ENCODE results near the gene POLG.

POLG gene

GRCh38 chr15:89361451-89362202, 27.0 kb upstream of the POLG start:
- no peaks in the 10 kb centered on the region for H3K9me3 ChIP-seq (ENCODE audit: low read length)
- H3K9ac ChIP-seq (ENCODE audit: low read length), result no peak overlapping the region
- H3K27ac ChIP-seq (ENCODE audit: low read depth, low read length), result no peak overlapping the region
- no peaks in the 10 kb centered on the region for H3K36me3 ChIP-seq (ENCODE audit: insufficient read depth, low read length)
- H3K4me3 ChIP-seq (ENCODE audit: low read depth in 1 of 2, low read length in 2 of 2), result no peak overlapping the region
- H3K27me3 ChIP-seq (ENCODE audit: control insufficient read depth in 1 of 2, insufficient read depth in 2 of 2, low read length in 2 of 2), result peaks cover 76 to 100% of the 10 kb centered on the region in 2 donors
- H3K4me1 ChIP-seq (ENCODE audit: insufficient read depth, low read length), result peaks cover 5% of the 10 kb centered on the region

- no peaks in the 10 kb centered on the region for H3K9me3 ChIP-seq (ENCODE audit: low read length)
- no peak overlapping the region for H3K27ac ChIP-seq (ENCODE audit: low read depth, low read length)
- H3K27me3 ChIP-seq (ENCODE audit: control insufficient read depth in 1 of 2, insufficient read depth in 2 of 2, low read length in 2 of 2), result peaks cover 65 to 100% of the 10 kb centered on the region in 2 donors
- no peak overlapping the region for H3K9ac ChIP-seq (ENCODE audit: low read length)
- H3K4me3 ChIP-seq (ENCODE audit: low read depth in 1 of 2, low read length in 2 of 2), result no peak overlapping the region
- no peaks in the 10 kb centered on the region for H3K36me3 ChIP-seq (ENCODE audit: insufficient read depth, low read length)
- H3K4me1 ChIP-seq (ENCODE audit: insufficient read depth, low read length), result peaks cover 5% of the 10 kb centered on the region
Measured at GRCh38 chr15:89360294-89360971, 25.8 kb upstream of the POLG start.

- Histone ChIP-seq H3K9ac (ENCODE audit: low read length) (no peak overlapping the region), H3K27me3 (ENCODE audit: control insufficient read depth in 1 of 2, insufficient read depth in 2 of 2, low read length in 2 of 2) (peaks cover 58 to 100% of the 10 kb centered on the region in 2 donors), H3K4me3 (ENCODE audit: low read depth in 1 of 2, low read length in 2 of 2) (no peak overlapping the region), H3K4me1 (ENCODE audit: insufficient read depth, low read length) (peaks cover 5% of the 10 kb centered on the region), H3K27ac (ENCODE audit: low read depth, low read length) (no peak overlapping the region), H3K9me3 (ENCODE audit: low read length) (no peaks in the 10 kb centered on the region), H3K36me3 (ENCODE audit: insufficient read depth, low read length) (no peaks in the 10 kb centered on the region)
Measured at GRCh38 chr15:89359471-89360293, 25.1 kb upstream of the POLG start.

- H3K27ac ChIP-seq (ENCODE audit: low read depth, low read length), result no peak overlapping the region
- peaks cover 5% of the 10 kb centered on the region for H3K4me1 ChIP-seq (ENCODE audit: insufficient read depth, low read length)
- H3K9me3 ChIP-seq (ENCODE audit: low read length), result no peaks in the 10 kb centered on the region
- H3K9ac ChIP-seq (ENCODE audit: low read length), result no peak overlapping the region
- peak overlapping the region in 1 of 2 donors; percentile 43 for H3K4me3 ChIP-seq (ENCODE audit: low read depth in 1 of 2, low read length in 2 of 2)
- no peaks in the 10 kb centered on the region for H3K36me3 ChIP-seq (ENCODE audit: insufficient read depth, low read length)
- peaks cover 50 to 100% of the 10 kb centered on the region in 2 donors for H3K27me3 ChIP-seq (ENCODE audit: control insufficient read depth in 1 of 2, insufficient read depth in 2 of 2, low read length in 2 of 2)
Measured at GRCh38 chr15:89358755-89359439, 24.3 kb upstream of the POLG start.

GRCh38 chr15:89358435-89358754, 23.8 kb upstream of the POLG start:
- Histone ChIP-seq H3K9me3 (ENCODE audit: low read length) (no peaks in the 10 kb centered on the region), H3K27me3 (ENCODE audit: control insufficient read depth in 1 of 2, insufficient read depth in 2 of 2, low read length in 2 of 2) (peaks cover 45 to 97% of the 10 kb centered on the region in 2 donors), H3K4me3 (ENCODE audit: low read depth in 1 of 2, low read length in 2 of 2) (peak overlapping the region in 1 of 2 donors; percentile 43), H3K9ac (ENCODE audit: low read length) (no peak overlapping the region), H3K4me1 (ENCODE audit: insufficient read depth, low read length) (peaks cover 5% of the 10 kb centered on the region), H3K36me3 (ENCODE audit: insufficient read depth, low read length) (no peaks in the 10 kb centered on the region), H3K27ac (ENCODE audit: low read depth, low read length) (no peak overlapping the region)

GRCh38 chr15:89356634-89357298, 22.1 kb upstream of the POLG start:
- Histone ChIP-seq H3K27me3 (ENCODE audit: control insufficient read depth in 1 of 2, insufficient read depth in 2 of 2, low read length in 2 of 2) (peaks cover 33 to 80% of the 10 kb centered on the region in 2 donors), H3K4me3 (ENCODE audit: low read depth in 1 of 2, low read length in 2 of 2) (no peak overlapping the region), H3K36me3 (ENCODE audit: insufficient read depth, low read length) (no peaks in the 10 kb centered on the region), H3K4me1 (ENCODE audit: insufficient read depth, low read length) (peaks cover under 1% of the 10 kb centered on the region), H3K27ac (ENCODE audit: low read depth, low read length) (no peak overlapping the region), H3K9ac (ENCODE audit: low read length) (no peak overlapping the region), H3K9me3 (ENCODE audit: low read length) (no peaks in the 10 kb centered on the region)

- no peaks in the 10 kb centered on the region for H3K9me3 ChIP-seq (ENCODE audit: low read length)
- no peaks in the 10 kb centered on the region for H3K36me3 ChIP-seq (ENCODE audit: insufficient read depth, low read length)
- H3K4me3 ChIP-seq (ENCODE audit: low read depth in 1 of 2, low read length in 2 of 2), result no peak overlapping the region
- peaks cover 14 to 53% of the 10 kb centered on the region in 2 donors for H3K27me3 ChIP-seq (ENCODE audit: control insufficient read depth in 1 of 2, insufficient read depth in 2 of 2, low read length in 2 of 2)
- no peaks in the 10 kb centered on the region for H3K4me1 ChIP-seq (ENCODE audit: insufficient read depth, low read length)
- no peak overlapping the region for H3K27ac ChIP-seq (ENCODE audit: low read depth, low read length)
- no peak overlapping the region for H3K9ac ChIP-seq (ENCODE audit: low read length)
Measured at GRCh38 chr15:89353991-89354390, 19.4 kb upstream of the POLG start.

GRCh38 chr15:89352476-89352875, 17.9 kb upstream of the POLG start:
- H3K27me3 ChIP-seq (ENCODE audit: control insufficient read depth in 1 of 2, insufficient read depth in 2 of 2, low read length in 2 of 2), result peaks cover 4 to 38% of the 10 kb centered on the region in 2 donors
- no peak overlapping the region for H3K27ac ChIP-seq (ENCODE audit: low read depth, low read length)
- H3K4me1 ChIP-seq (ENCODE audit: insufficient read depth, low read length), result no peaks in the 10 kb centered on the region
- no peaks in the 10 kb centered on the region for H3K36me3 ChIP-seq (ENCODE audit: insufficient read depth, low read length)
- no peak overlapping the region for H3K4me3 ChIP-seq (ENCODE audit: low read depth in 1 of 2, low read length in 2 of 2)
- no peak overlapping the region for H3K9ac ChIP-seq (ENCODE audit: low read length)
- no peaks in the 10 kb centered on the region for H3K9me3 ChIP-seq (ENCODE audit: low read length)

- Histone ChIP-seq H3K9me3 (ENCODE audit: low read length) (no peaks in the 10 kb centered on the region), H3K4me3 (ENCODE audit: low read depth in 1 of 2, low read length in 2 of 2) (no peak overlapping the region), H3K27me3 (ENCODE audit: control insufficient read depth in 1 of 2, insufficient read depth in 2 of 2, low read length in 2 of 2) (peaks cover 0 to 10% of the 10 kb centered on the region in 2 donors), H3K4me1 (ENCODE audit: insufficient read depth, low read length) (no peaks in the 10 kb centered on the region), H3K36me3 (ENCODE audit: insufficient read depth, low read length) (no peaks in the 10 kb centered on the region), H3K27ac (ENCODE audit: low read depth, low read length) (no peak overlapping the region), H3K9ac (ENCODE audit: low read length) (no peak overlapping the region)
Measured at GRCh38 chr15:89349206-89349558, 14.6 kb upstream of the POLG start.

- no peaks in the 10 kb centered on the region for H3K9me3 ChIP-seq (ENCODE audit: low read length)
- no peaks in the 10 kb centered on the region for H3K4me1 ChIP-seq (ENCODE audit: insufficient read depth, low read length)
- no peak overlapping the region for H3K4me3 ChIP-seq (ENCODE audit: low read depth in 1 of 2, low read length in 2 of 2)
- H3K9ac ChIP-seq (ENCODE audit: low read length), result no peak overlapping the region
- H3K27ac ChIP-seq (ENCODE audit: low read depth, low read length), result no peak overlapping the region
- peaks cover 0 to 5% of the 10 kb centered on the region in 2 donors for H3K27me3 ChIP-seq (ENCODE audit: control insufficient read depth in 1 of 2, insufficient read depth in 2 of 2, low read length in 2 of 2)
- H3K36me3 ChIP-seq (ENCODE audit: insufficient read depth, low read length), result no peaks in the 10 kb centered on the region
Measured at GRCh38 chr15:89346516-89347231, 12.1 kb upstream of the POLG start.
